Thyroid gland (tissue), 4 donors: Measurements from ENCODE around the gene TSC22D4.

Source experiments
- CTCF ChIP-seq, 6 experiments: fragments of 200-600 bp in 3 of 6; fragments of 450-650 bp in 3 of 6; sonication (generic) in 3 of 6; IDR thresholded peaks; one replicate each; pipeline ENCODE4 v1.5.1; 2016 to 2019; ENCODE audit warnings: antibody characterized with exemption in 6 of 6, mild to moderate bottlenecking in 2 of 6, inconsistent platforms in 1 of 6, moderate library complexity in 1 of 6
- POLR2A ChIP-seq, 2 donors: fragments of 450-650 bp; IDR thresholded peaks; one replicate each; pipeline ENCODE4 v1.6.1; 2017; ENCODE audit warnings: antibody characterized with exemption in 2 of 2, mild to moderate bottlenecking in 2 of 2, moderate library complexity in 1 of 2

GRCh38 chr7:100449190-100449795 is 29.7 kb downstream of the TSC22D4 start:
- TF ChIP-seq CTCF (IDR thresholded peaks at IDR 0.05), result no peak
- no peak for TF ChIP-seq POLR2A (IDR thresholded peaks at IDR 0.05)
